ENCODE measurements around the gene DSCAML1. TPM values are rescaled to one million over a fixed set of nuclear protein-coding genes. Genes with fewer than 3 reads are reported as not detected.

DSCAML1 gene
- total RNA-seq, 2 donors from 2014 or later = 0.21 to 0.92 TPM

- Mint-ChIP-seq H3K36me3 (ENCODE audit: low read depth) (no peaks in the 10 kb centered on the region), H3K4me3 (peak overlapping the region; percentile 33), H3K27ac (no peak overlapping the region), H3K27me3 (peaks cover 63% of the 10 kb centered on the region), H3K4me1 (peaks cover 5% of the 10 kb centered on the region)
- no peak for ATAC-seq
- no peaks in the 10 kb centered on the region for H3K9me3 ChIP-seq (ENCODE audit: control insufficient read depth, low read length, poor library complexity, severe bottlenecking)
- DNase-seq = no peak
Measured at GRCh38 chr11:117489999-117490679, 306.9 kb downstream of the DSCAML1 start.

- H3K9me3 ChIP-seq (ENCODE audit: control insufficient read depth, low read length, poor library complexity, severe bottlenecking) = no peaks in the 10 kb centered on the region
- ATAC-seq (no peak), DNase-seq (no peak)
- H3K4me3 Mint-ChIP-seq = peak overlapping the region; percentile 33
- peaks cover 62% of the 10 kb centered on the region for H3K27me3 Mint-ChIP-seq
- peaks cover 5% of the 10 kb centered on the region for H3K4me1 Mint-ChIP-seq
- H3K27ac Mint-ChIP-seq = no peak overlapping the region
- no peaks in the 10 kb centered on the region for H3K36me3 Mint-ChIP-seq (ENCODE audit: low read depth)
Measured at GRCh38 chr11:117488996-117489952, 307.7 kb downstream of the DSCAML1 start.

- Mint-ChIP-seq H3K27me3 (peaks cover 67% of the 10 kb centered on the region), H3K36me3 (ENCODE audit: low read depth) (no peaks in the 10 kb centered on the region), H3K27ac (no peak overlapping the region), H3K4me3 (no peak overlapping the region), H3K4me1 (peaks cover 5% of the 10 kb centered on the region)
- DNase-seq (no peak), ATAC-seq (no peak)
- H3K9me3 ChIP-seq (ENCODE audit: control insufficient read depth, low read length, poor library complexity, severe bottlenecking) = no peaks in the 10 kb centered on the region
Measured at GRCh38 chr11:117486059-117486458, 311.0 kb downstream of the DSCAML1 start.

GRCh38 chr11:117484156-117484555 is 312.9 kb downstream of the DSCAML1 start:
- no peaks in the 10 kb centered on the region for H3K4me1 Mint-ChIP-seq
- no peak for DNase-seq

GRCh38 chr11:117483372-117483771 is 313.6 kb downstream of the DSCAML1 start:
- peaks cover 54% of the 10 kb centered on the region for H3K27me3 Mint-ChIP-seq
- no peak overlapping the region for H3K4me3 Mint-ChIP-seq
- no peaks in the 10 kb centered on the region for H3K36me3 Mint-ChIP-seq (ENCODE audit: low read depth)
- ATAC-seq (no peak), DNase-seq (no peak)
- H3K4me1 Mint-ChIP-seq = peaks cover 1% of the 10 kb centered on the region
- no peaks in the 10 kb centered on the region for H3K9me3 ChIP-seq (ENCODE audit: control insufficient read depth, low read length, poor library complexity, severe bottlenecking)
- H3K27ac Mint-ChIP-seq = no peak overlapping the region

More at GRCh38 chr11:117484156-117484555, 312.9 kb downstream of the DSCAML1 start:
- Mint-ChIP-seq H3K27ac (no peak overlapping the region), H3K36me3 (ENCODE audit: low read depth) (no peaks in the 10 kb centered on the region), H3K27me3 (peaks cover 55% of the 10 kb centered on the region), H3K4me3 (no peak overlapping the region)
- ATAC-seq = no peak
- H3K9me3 ChIP-seq (ENCODE audit: control insufficient read depth, low read length, poor library complexity, severe bottlenecking) = no peaks in the 10 kb centered on the region

- H3K9me3 ChIP-seq (ENCODE audit: control insufficient read depth, low read length, poor library complexity, severe bottlenecking) = no peaks in the 10 kb centered on the region
- ATAC-seq (no peak), DNase-seq (no peak)
- Mint-ChIP-seq H3K4me1 (peaks cover 3% of the 10 kb centered on the region), H3K4me3 (no peak overlapping the region), H3K27ac (no peak overlapping the region), H3K27me3 (peaks cover 54% of the 10 kb centered on the region), H3K36me3 (ENCODE audit: low read depth) (no peaks in the 10 kb centered on the region)
Measured at GRCh38 chr11:117482881-117483280, 314.1 kb downstream of the DSCAML1 start.

- H3K27ac Mint-ChIP-seq = no peak overlapping the region
- no peak for ATAC-seq
- H3K4me1 Mint-ChIP-seq = peaks cover 3% of the 10 kb centered on the region
- H3K27me3 Mint-ChIP-seq = peaks cover 50% of the 10 kb centered on the region
- no peak for DNase-seq
- no peaks in the 10 kb centered on the region for H3K9me3 ChIP-seq (ENCODE audit: control insufficient read depth, low read length, poor library complexity, severe bottlenecking)
- no peaks in the 10 kb centered on the region for H3K36me3 Mint-ChIP-seq (ENCODE audit: low read depth)
- no peak overlapping the region for H3K4me3 Mint-ChIP-seq
Measured at GRCh38 chr11:117481885-117482284, 315.1 kb downstream of the DSCAML1 start.

- H3K4me1 Mint-ChIP-seq = peaks cover 3% of the 10 kb centered on the region
- H3K9me3 ChIP-seq (ENCODE audit: control insufficient read depth, low read length, poor library complexity, severe bottlenecking) = no peaks in the 10 kb centered on the region
- no peak overlapping the region for H3K4me3 Mint-ChIP-seq
- H3K27me3 Mint-ChIP-seq = peaks cover 58% of the 10 kb centered on the region
- ATAC-seq (no peak), DNase-seq (no peak)
- H3K27ac Mint-ChIP-seq = no peak overlapping the region
- H3K36me3 Mint-ChIP-seq (ENCODE audit: low read depth) = no peaks in the 10 kb centered on the region
Measured at GRCh38 chr11:117481036-117481435, 316.0 kb downstream of the DSCAML1 start.

- Mint-ChIP-seq H3K4me1 (peaks cover 3% of the 10 kb centered on the region), H3K27me3 (peaks cover 57% of the 10 kb centered on the region), H3K4me3 (no peak overlapping the region), H3K36me3 (ENCODE audit: low read depth) (no peaks in the 10 kb centered on the region), H3K27ac (no peak overlapping the region)
- H3K9me3 ChIP-seq (ENCODE audit: control insufficient read depth, low read length, poor library complexity, severe bottlenecking) = no peaks in the 10 kb centered on the region
- DNase-seq (no peak), ATAC-seq (no peak)
Measured at GRCh38 chr11:117480221-117480620, 316.8 kb downstream of the DSCAML1 start.

GRCh38 chr11:117479372-117479771 is 317.6 kb downstream of the DSCAML1 start:
- H3K27me3 Mint-ChIP-seq = peaks cover 62% of the 10 kb centered on the region
- no peak for ATAC-seq
- no peaks in the 10 kb centered on the region for H3K36me3 Mint-ChIP-seq (ENCODE audit: low read depth)
- no peak overlapping the region for H3K4me3 Mint-ChIP-seq
- H3K9me3 ChIP-seq (ENCODE audit: control insufficient read depth, low read length, poor library complexity, severe bottlenecking) = no peaks in the 10 kb centered on the region
- H3K27ac Mint-ChIP-seq = no peak overlapping the region
- DNase-seq = no peak
- H3K4me1 Mint-ChIP-seq = peaks cover 3% of the 10 kb centered on the region

- H3K36me3 Mint-ChIP-seq (ENCODE audit: low read depth) = no peaks in the 10 kb centered on the region
- no peak for ATAC-seq
- H3K4me3 Mint-ChIP-seq = no peak overlapping the region
- H3K27ac Mint-ChIP-seq = no peak overlapping the region
- no peaks in the 10 kb centered on the region for H3K9me3 ChIP-seq (ENCODE audit: control insufficient read depth, low read length, poor library complexity, severe bottlenecking)
- no peak for DNase-seq
- H3K4me1 Mint-ChIP-seq = peaks cover 3% of the 10 kb centered on the region
- peaks cover 61% of the 10 kb centered on the region for H3K27me3 Mint-ChIP-seq
Measured at GRCh38 chr11:117478926-117479325, 318.1 kb downstream of the DSCAML1 start.

GRCh38 chr11:117478126-117478860 is 318.7 kb downstream of the DSCAML1 start:
- H3K9me3 ChIP-seq (ENCODE audit: control insufficient read depth, low read length, poor library complexity, severe bottlenecking) = no peaks in the 10 kb centered on the region
- Mint-ChIP-seq H3K27me3 (peaks cover 58% of the 10 kb centered on the region), H3K4me1 (peaks cover 3% of the 10 kb centered on the region), H3K4me3 (no peak overlapping the region), H3K27ac (no peak overlapping the region), H3K36me3 (ENCODE audit: low read depth) (no peaks in the 10 kb centered on the region)
- DNase-seq (no peak), ATAC-seq (no peak)

- no peak overlapping the region for H3K4me3 Mint-ChIP-seq
- H3K27me3 Mint-ChIP-seq = peaks cover 52% of the 10 kb centered on the region
- no peak overlapping the region for H3K27ac Mint-ChIP-seq
- H3K9me3 ChIP-seq (ENCODE audit: control insufficient read depth, low read length, poor library complexity, severe bottlenecking) = no peaks in the 10 kb centered on the region
- no peaks in the 10 kb centered on the region for H3K36me3 Mint-ChIP-seq (ENCODE audit: low read depth)
- DNase-seq (no peak), ATAC-seq (no peak)
- peaks cover 3% of the 10 kb centered on the region for H3K4me1 Mint-ChIP-seq
Measured at GRCh38 chr11:117477721-117478120, 319.3 kb downstream of the DSCAML1 start.

All from T-helper 17 cell (primary cell).